Coronary artery (tissue), 2 donors: ENCODE results near the gene LRRFIP1.

Experiments
- DNase-seq: peaks from one replicate; pipeline ENCODE4 v3.0.0-alpha.2; 2017; ENCODE audit warnings: low spot score
- H3K27ac ChIP-seq, 2 donors: fragments of 200-600 bp; sonication (generic); one replicate each; pipeline ENCODE4 v1.5.1; 2016 to 2019
- H3K4me3 ChIP-seq: fragments of 200-600 bp; sonication (generic); 2 replicates; pipeline ENCODE4 v1.5.1; 2016; ENCODE audit warnings: mild to moderate bottlenecking, moderate library complexity
- CTCF ChIP-seq: fragments of 200-600 bp; sonication (generic); IDR thresholded peaks from one replicate; pipeline ENCODE4 v1.5.1; 2019; ENCODE audit warnings: antibody characterized with exemption

Gene LRRFIP1

GRCh38 chr2:237667893-237668292 is 40.5 kb downstream of the LRRFIP1 start:
- Histone ChIP-seq H3K27ac (no peak overlapping the region), H3K4me3 (no peak overlapping the region)
- TF ChIP-seq CTCF, result no peak
- no peak for DNase-seq

GRCh38 chr2:237668440-237668839 is 41.1 kb downstream of the LRRFIP1 start:
- DNase-seq, result no peak
- no peak overlapping the region for H3K4me3 ChIP-seq
- TF ChIP-seq CTCF, result no peak
- no peak overlapping the region for H3K27ac ChIP-seq

DNA sequence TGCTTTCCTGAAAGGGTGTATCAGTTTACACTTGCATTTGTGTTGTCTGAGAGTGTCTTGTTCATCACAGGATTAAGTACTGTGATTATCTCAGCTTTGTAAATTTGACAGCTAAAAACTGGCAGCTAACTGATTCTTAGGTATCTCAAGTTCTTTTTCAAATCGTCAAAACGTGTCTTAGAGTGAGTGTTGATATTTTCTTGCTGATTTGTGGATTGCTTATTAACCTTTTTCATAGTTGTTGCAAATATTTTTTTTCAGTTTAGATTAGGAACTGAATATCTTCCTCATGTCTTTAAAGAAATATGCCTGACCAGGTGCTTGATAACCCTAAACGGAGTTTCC is 41.9 kb downstream of the LRRFIP1 start:
- peak overlapping the region; percentile 88 to 93 for H3K27ac ChIP-seq
- no peak overlapping the region for H3K4me3 ChIP-seq
- no peak for TF ChIP-seq CTCF
- no peak for DNase-seq

DNA sequence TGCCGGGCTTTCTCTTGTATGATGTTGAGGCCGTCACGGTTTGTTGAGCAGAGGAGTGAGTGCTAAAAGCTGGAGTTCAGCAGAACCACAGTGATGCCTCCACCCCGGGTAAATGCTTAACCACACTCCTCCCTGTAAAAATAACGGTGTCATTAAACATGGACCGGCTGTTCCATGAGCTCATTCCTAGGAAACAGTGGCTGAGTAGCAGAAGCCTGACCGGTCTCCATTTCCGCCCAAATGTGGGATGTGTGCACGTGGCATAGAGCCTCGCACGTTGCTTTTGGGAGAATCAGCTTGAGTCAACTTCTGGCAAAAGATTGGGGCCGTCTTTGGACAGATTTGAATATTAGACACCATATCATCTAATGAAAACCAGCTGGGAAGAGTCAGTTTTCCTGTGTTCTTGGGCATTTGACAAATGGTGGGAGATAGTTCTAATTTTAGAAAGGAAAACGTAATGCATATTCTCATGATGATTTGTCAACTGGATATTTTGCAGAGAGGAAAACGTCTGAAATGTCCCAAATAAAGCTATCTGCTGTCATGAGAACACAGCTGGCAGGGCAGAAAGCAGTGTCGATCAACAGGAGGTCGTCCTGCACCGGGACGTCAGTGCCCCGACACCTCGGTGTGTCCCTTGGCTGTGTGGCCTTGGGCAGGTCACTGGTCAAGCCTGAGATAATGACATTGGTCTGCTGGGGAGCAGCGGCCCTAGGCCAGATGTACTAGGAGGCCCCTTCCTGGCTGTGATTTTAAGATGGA is 42.4 kb downstream of the LRRFIP1 start:
- DNase-seq, result peak; percentile 91
- Histone ChIP-seq H3K27ac (peak overlapping the region; percentile 88 to 93), H3K4me3 (peak overlapping the region; percentile 24)
- no peak for TF ChIP-seq CTCF

DNA sequence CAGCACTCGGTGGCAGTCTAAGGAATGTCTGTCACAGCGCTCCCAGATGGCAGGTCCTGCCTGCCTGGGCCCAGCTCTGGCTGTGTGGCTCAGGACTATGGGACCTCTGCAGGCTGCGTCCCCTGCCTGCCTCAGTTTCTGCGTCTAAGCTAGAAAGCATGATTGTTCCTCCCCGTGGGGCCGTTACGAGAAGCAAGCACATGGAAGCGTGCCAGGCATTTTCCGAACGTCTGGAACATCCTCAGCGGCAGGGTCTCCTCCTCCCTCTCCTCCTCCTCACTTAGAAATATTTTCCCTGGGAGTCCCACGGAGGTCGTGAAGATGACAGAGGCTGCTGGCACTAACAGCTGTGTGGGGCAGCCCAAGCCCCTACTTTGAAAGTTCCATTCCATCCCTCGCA is 43.3 kb downstream of the LRRFIP1 start:
- DNase-seq, result no peak
- peak overlapping the region; percentile 24 for H3K4me3 ChIP-seq
- no peak for TF ChIP-seq CTCF
- H3K27ac ChIP-seq, result peak overlapping the region; percentile 88 to 93

- no peak overlapping the region for H3K4me3 ChIP-seq
- no peak for DNase-seq
Measured at GRCh38 chr2:237671466-237672138, 44.2 kb downstream of the LRRFIP1 start.

More at GRCh38 chr2:237671466-237672138, 44.2 kb downstream of the LRRFIP1 start:
- TF ChIP-seq CTCF, result no peak
- peak overlapping the region; percentile 88 to 93 for H3K27ac ChIP-seq
